Suppressor macrophage treated with lipopolysaccharide for 4 hours (primary cell): ENCODE measurements around the gene ANO1.

Experiments
- DNase-seq: peaks from one replicate; pipeline ENCODE4 v3.0.0-alpha.2; 2020

The ANO1 gene

GRCh38 chr11:70142221-70142875 lies 64.2 kb downstream of the ANO1 start:
- no peak for DNase-seq

- DNase-seq = no peak
Observed at GRCh38 chr11:70144262-70144661, 66.1 kb downstream of the ANO1 start.

DNA sequence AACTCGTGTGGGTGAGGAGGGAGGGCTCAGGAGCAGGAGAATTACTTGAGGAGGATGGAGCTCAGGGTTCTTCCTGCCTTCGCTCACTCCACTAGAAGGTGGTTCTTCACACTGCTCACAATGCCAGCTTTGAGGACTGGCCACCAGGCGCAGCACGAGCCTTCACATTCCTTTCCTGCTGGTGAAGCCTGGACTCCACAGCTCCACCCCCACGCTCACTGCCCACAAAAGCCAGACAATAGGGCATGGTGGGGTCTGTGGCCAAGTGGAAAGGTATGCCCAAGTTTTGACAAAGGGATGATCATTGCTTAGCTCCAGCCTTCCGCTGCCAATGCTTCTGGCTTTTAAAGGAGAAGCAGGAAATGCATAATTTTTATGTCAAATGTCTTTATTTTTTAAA lies 67.0 kb downstream of the ANO1 start:
- no peak for DNase-seq

DNA sequence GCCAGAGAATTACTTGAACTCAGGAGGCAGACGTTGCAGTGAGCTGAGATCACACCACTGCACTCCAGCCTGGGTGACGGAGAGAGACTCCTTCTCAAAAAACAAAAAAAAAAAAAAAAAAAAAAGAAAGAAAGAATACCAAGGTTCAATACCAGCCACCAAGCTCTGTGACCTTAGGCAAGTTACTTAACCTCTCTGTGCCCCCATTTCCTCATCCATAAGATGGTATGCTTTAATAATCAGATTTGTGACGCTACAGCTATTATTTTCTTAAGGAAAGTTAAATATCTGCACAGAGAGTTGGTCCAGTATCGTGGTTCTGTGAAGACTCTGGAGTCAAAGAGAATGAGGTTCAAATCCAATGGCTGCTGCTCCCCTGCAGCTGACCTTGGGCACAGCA lies 67.7 kb downstream of the ANO1 start:
- DNase-seq = no peak

- no peak for DNase-seq
Observed at GRCh38 chr11:70146299-70146698, 68.2 kb downstream of the ANO1 start.

DNA sequence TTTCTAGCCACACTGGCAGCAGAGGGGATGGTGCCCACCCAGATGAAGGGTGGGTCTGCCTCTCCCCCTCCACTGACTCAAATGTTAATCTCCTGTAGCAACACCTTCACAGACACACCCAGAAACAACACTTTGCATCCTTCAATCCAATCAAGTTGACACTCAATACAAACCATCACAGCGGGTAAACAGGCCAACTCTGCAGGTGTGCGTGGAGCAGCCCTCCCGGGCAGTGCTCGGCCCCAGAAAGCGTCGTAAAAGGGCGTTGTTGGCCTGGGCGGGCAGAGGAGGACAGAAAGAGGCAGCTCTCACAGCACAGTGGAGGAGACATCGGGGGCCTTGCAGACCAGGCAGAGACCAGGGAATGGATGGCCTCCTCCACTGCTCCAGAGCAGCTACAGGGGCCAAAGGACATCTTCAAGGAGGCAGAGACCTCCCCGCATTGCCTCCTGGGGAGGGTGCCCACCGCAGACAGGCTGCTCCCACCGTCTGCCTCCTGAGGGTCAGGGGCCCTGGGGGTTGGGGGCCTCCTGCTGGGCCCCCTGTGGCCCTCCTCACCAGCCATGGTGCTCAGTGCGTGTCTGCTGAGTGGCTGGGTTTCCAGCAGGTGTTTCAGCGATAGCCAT lies 68.9 kb downstream of the ANO1 start:
- no peak for DNase-seq

- DNase-seq = no peak
Observed at GRCh38 chr11:70147668-70148067, 69.6 kb downstream of the ANO1 start.

- DNase-seq = peak; percentile 3
Observed at GRCh38 chr11:70151671-70152070, 73.6 kb downstream of the ANO1 start.

GRCh38 chr11:70153133-70153727 lies 75.1 kb downstream of the ANO1 start:
- peak; percentile 39 for DNase-seq

GRCh38 chr11:70155386-70155785 lies 77.3 kb downstream of the ANO1 start:
- DNase-seq = no peak

DNA sequence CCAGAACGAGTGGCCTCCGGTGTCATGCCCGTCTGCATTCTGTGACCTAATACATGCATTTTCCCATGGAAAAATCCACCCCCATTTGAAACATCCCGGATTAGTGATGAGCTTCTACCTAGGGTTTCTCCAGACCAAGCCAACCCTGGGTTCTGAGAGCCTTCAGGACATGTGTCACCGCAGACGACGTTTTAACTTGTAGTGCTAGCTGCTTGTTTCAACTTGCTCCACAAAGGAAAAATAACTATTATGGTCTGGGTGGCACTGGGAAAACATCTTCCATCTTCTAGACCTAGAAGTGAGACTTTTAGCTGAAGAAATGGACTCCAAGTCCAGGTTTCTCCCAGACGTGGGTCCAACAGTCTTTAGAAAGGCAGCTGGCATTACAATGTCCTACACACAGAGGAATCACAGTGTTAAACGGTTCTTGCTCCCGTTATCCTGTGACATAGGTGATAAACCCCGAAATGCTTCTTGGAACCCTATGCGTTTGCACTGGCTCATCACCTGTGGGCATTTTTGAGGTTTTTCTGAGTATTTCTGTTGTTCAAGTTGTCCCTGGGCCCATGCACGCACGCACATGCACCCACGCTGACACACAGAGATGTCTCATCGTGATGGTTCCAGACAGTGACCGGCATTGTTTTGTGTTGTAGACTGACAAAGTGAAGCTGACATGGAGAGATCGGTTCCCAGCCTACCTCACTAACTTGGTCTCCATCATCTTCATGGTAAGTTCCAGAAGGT lies 78.3 kb downstream of the ANO1 start:
- DNase-seq = no peak

- no peak for DNase-seq
Observed at GRCh38 chr11:70158201-70158600, 80.1 kb downstream of the ANO1 start.

DNA sequence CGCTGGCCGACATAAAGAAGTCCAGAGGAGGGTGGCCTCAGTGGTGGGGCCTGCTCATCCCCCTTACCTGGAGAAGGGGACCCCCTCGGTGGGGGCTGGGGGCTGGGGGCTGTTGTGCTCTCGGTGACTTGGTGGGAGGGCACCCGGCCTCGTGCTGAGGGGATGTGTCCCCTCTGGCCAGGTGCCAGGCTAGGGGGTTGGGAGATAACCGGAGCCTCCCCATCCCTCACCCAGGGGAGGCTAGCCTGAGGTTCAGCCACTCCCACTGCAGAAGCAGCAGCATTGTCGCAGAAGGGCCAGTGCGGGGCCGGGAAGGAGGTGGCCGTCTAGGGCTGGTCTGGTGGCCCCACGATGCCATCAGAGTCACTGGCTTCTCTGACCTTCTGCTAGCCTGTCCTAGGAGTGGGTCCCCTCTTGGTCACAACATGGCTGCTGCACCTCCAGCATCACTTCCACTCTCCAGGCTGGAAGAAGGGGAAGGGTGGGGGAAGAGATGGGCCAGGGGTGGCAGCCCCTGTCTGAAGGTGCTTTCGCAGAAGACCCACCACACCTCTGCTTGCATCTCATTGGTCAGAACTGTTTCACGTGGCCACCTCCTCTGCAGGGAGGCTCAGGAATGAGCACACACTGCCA lies 80.8 kb downstream of the ANO1 start:
- no peak for DNase-seq

DNA sequence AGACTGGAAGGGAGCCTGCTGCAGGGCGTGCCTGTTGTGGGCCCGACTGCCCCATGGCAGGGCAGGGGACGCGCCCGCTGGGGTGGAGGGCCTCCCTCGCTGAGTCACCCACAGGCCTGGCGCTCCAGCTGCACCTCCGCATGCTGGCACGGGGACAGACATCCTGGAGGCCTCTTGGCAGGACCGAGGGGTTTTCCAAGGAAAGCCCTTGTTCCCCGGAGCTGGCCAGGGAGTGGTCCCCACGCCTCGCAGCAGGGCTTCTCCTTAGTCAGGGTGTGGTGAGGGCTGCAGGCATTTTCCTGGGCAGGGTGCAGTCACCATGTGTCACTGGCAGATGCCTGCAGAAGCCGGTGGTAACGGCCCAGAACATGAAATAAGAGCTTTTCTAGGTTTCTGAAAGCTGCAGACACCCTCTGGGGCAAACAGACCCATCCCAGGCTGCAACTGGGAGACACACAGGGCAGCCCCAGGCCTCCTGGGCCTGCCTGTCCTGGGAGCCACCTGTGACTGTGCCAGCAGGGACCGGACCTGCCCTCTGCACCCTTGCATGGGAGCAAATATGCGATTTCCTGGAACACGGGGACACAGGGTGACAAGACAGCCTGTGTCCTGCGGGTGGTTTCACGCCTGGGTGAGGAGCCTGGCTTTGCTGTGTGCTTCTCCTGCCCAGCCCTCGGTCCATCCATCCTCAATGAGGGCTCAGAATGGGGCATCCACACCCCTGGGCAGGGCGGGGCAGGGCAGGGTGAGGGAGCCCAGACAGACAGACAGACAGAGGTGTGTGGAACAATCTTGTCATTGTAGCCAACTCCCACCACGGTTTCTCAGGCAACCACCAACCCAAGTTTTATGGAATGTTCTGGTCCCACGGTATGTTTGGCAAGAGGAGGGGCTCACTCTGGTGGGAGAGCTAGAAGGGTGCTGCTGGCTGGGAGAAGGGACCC lies 81.8 kb downstream of the ANO1 start:
- DNase-seq = no peak

DNA sequence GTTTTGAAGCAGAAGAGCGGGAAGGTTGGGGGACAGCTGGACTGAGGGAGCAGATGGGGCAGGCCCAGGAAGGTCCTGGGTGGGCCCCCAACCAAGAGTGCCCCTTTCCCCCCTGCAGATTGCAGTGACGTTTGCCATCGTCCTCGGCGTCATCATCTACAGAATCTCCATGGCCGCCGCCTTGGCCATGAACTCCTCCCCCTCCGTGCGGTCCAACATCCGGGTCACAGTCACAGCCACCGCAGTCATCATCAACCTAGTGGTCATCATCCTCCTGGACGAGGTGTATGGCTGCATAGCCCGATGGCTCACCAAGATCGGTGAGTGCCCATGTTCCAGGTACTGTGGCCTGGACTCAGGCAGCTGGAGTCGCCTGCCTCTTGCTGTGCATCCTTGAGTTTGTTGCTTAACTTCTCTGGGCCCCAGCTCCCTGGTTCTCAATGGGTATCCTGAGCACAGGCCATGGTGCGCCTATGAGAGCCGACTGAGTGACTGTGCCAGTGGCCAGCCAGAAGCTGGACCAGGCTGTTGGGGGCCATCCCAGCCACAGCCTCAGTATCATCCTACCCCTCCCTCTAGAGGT lies 83.0 kb downstream of the ANO1 start:
- DNase-seq = no peak

DNA sequence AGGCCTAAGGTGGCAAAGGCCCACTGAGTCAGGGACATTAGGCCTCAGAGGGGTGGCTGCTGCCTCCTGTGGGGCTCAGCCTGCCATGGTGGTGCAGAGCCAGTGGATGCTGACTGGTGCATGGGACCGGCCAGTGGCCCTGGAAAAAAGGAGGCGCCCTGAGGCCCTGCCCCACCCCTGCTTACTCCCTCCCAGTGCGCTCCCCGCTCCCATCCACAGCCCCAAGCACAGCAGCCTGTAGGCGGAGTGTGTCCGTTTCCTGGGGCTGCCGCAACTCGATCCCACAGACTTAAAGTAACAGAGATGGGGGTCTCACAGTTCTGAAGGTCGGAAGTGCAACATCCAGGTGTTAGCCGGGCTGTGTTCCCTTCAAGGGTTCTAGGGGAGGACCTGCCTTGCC lies 86.6 kb downstream of the ANO1 start:
- DNase-seq = no peak

DNA sequence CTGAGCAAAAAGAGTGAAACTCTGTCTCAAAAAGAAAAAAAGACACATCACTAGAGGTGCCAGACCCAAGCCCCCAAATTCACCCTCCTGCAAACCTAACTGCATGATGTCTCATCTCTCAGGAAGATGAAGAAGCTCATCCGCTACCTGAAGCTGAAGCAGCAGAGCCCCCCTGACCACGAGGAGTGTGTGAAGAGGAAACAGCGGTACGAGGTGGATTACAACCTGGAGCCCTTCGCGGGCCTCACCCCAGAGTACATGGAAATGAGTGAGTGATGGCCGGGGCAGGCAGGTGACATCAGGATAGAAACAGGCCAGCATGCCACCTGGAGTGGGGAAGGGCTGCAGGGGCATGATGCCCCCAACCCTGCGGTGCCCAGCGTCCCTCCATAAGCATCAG lies 89.0 kb downstream of the ANO1 start:
- DNase-seq = no peak

GRCh38 chr11:70167723-70168404 lies 89.7 kb downstream of the ANO1 start:
- DNase-seq = no peak

DNA sequence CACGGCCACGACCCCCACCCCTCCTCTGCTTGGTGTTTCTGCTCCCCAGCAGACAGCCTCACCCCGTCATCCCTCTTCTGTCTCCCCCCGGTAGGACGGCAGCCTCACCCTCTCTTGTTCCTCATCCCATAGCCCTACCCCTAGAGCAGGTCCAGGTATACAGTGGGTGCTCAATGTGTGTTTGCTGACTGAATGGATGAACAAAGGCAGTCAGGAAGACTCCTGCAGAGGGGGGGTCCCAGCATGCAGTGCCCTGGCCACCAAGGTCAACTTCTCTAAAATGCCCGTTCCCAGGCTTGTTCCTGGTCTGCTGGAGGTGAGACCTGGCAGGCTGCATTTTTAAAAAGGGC lies 90.3 kb downstream of the ANO1 start:
- no peak for DNase-seq

GRCh38 chr11:70169127-70169526 lies 91.0 kb downstream of the ANO1 start:
- no peak for DNase-seq

DNA sequence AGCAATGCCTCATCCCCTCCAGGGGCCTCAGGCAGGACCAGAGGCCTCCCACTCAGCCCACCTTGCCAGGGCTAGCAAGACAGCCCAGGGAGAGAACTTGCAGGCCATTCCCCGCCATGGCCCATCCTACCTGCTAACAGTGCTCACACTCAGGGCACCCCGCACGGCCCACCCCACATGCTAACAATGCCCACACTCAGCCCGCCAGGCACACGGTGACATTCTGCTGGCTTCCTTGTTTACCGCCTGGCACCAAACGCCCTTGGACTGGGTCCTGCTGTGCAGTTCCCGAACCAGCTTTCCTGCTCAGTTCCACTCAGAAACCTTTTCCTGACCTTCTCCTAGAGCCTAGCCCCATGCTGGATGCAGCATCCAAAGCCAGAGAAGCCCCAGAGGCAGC lies 91.5 kb downstream of the ANO1 start:
- no peak for DNase-seq
